PC-3 (cell line): ENCODE data around the gene MISP. TPM values are rescaled to one million over a fixed set of nuclear protein-coding genes. Genes with fewer than 3 reads are reported as not detected.
"Not testable (repeated sequence)": the region's sequence is repeated elsewhere in the genome, so short reads cannot be mapped to it uniquely, and the experiment has no call there.

Source experiments
- ATAC-seq: fragments of 200-7000 bp; cut with Tn5 transposase; 2 replicates; pipeline ENCODE4 v1.9.1; 2020; ENCODE audit warnings: mild to moderate bottlenecking, moderate library complexity
- BruUV-seq: library from RNA; stranded (reverse); fragments of 400-500 nt; replicated peaks from 2 replicates; lab custom pipeline; 2021; lab: Mats Ljungman, UMichigan
- CTCF ChIA-PET: fragments of 300-600 bp; sonication (Branson Sonifier 250); formaldehyde crosslinking; loops from one replicate; lab custom pipeline; 2022; ENCODE audit warnings: antibody characterized with exemption; lab: Charles Lee
- POLR2A ChIA-PET: fragments of 300-600 bp; sonication (Branson Sonifier 250); formaldehyde crosslinking; loops from one replicate; lab custom pipeline; 2022; ENCODE audit warnings: antibody characterized with exemption; ENCODE audit not compliant: unreplicated experiment; lab: Charles Lee
- DNase-seq: peaks from one replicate; pipeline ENCODE4 v3.0.0-alpha.2; 2015
- H2AFZ ChIP-seq: fragments of 300-600 bp; sonication (generic); 2 replicates; pipeline ENCODE4 v1.6.0; 2016; ENCODE audit warnings: antibody characterized with exemption, low read length
- H3F3A ChIP-seq: fragments of 300-600 bp; sonication (generic); one replicate; pipeline ENCODE4 v1.6.0; 2017; ENCODE audit warnings: antibody characterized with exemption, low read length, control low read depth, mild to moderate bottlenecking; ENCODE audit not compliant: unreplicated experiment
- H3K27ac ChIP-seq: fragments of 300-600 bp; sonication (generic); 2 replicates; pipeline ENCODE4 v1.5.1; 2016; ENCODE audit warnings: mild to moderate bottlenecking, low read length
- H3K27me3 ChIP-seq: fragments of 300-600 bp; sonication (generic); 2 replicates; pipeline ENCODE4 v1.6.1; 2016; ENCODE audit warnings: low read length, mixed read lengths
- H3K36me3 ChIP-seq: fragments of 300-600 bp; sonication (generic); 2 replicates; pipeline ENCODE4 v1.6.1; 2016; ENCODE audit warnings: low read depth, mixed run types, low read length, mixed read lengths
- H3K4me1 ChIP-seq: fragments of 300-600 bp; sonication (generic); 2 replicates; pipeline ENCODE4 v1.5.1; 2016; ENCODE audit warnings: low read length; ENCODE audit not compliant: insufficient read depth
- H3K4me2 ChIP-seq: fragments of 300-600 bp; sonication (generic); 2 replicates; pipeline ENCODE4 v1.6.0; 2016; ENCODE audit warnings: low read length
- H3K4me3 ChIP-seq: fragments of 300-600 bp; sonication (generic); 2 replicates; pipeline ENCODE4 v1.5.1; 2016; ENCODE audit warnings: mild to moderate bottlenecking, low read length, mixed read lengths
- H3K79me2 ChIP-seq: fragments of 300-600 bp; sonication (generic); 2 replicates; pipeline ENCODE4 v1.6.1; 2017; ENCODE audit warnings: low read length, mixed read lengths
- H3K9ac ChIP-seq: fragments of 300-600 bp; sonication (generic); 2 replicates; pipeline ENCODE4 v1.6.0; 2016; ENCODE audit warnings: mild to moderate bottlenecking, low read length
- H3K9me2 ChIP-seq: fragments of 300-600 bp; sonication (generic); replicated peaks from 2 replicates; pipeline ENCODE4 v1.6.1; 2016; ENCODE audit warnings: mixed run types, low read length, mixed read lengths
- H3K9me3 ChIP-seq: fragments of 300-600 bp; sonication (generic); 2 replicates; pipeline ENCODE4 v1.6.1; 2016; ENCODE audit warnings: low read length, mixed read lengths
- H4K20me1 ChIP-seq: fragments of 300-600 bp; sonication (generic); 2 replicates; pipeline ENCODE4 v1.6.1; 2016; ENCODE audit warnings: low read length, mixed read lengths
- EZH2 ChIP-seq: fragments of 300-600 bp; sonication (generic); IDR thresholded peaks from one replicate; pipeline ENCODE4 v1.6.1; 2017; ENCODE audit warnings: antibody characterized with exemption, mild to moderate bottlenecking, low read length; ENCODE audit not compliant: unreplicated experiment
- EZH2phosphoT487 ChIP-seq: fragments of 300-600 bp; sonication (generic); IDR thresholded peaks from 2 replicates; pipeline ENCODE4 v1.6.1; 2018; ENCODE audit warnings: mild to moderate bottlenecking, antibody characterized with exemption, low read length, borderline replicate concordance
- intact Hi-C: fragments of 100-400 bp; cut with micrococcal nuclease; formaldehyde crosslinking; loops from 2 replicates; pipeline ENCODE4 v1.9.0; 2023
- total RNA-seq: library from RNA; depleted of rRNA; stranded (reverse); fragments of >200 nt; gene quantifications from 2 replicates; pipeline ENCODE4 v1.2.3, GENCODE V29; 2014
- TF ChIP-seq, protein P1 (sequence below): fragments of 300-600 bp; sonication (generic); conservative IDR thresholded peaks from 2 replicates; pipeline ENCODE4 v1.5.1; 2017; ENCODE audit warnings: antibody characterized with exemption, low read depth, mild to moderate bottlenecking, low read length

Gene MISP
- total RNA-seq, 1 experiment from 2014 or later: 115 TPM

DNA sequence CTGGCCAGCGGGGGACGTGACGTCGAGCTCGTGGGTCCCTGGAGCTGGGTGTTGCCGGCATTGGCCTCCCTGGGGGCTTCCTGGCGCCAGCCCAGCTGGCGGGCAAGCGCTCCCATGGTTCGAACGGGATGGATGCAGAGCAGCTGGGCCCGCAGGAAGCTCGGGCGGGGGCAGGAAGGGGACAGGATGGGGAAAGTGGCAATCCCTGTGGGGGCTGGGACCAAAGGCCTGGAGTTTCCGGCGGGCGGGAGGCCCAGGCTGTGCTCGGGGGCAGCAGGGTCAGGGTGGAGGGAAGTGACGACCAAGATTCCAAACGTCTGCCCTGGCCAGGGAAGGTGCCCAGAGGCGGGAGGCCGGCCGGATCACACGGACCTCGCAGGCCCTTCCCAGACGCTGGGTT, 22.9 kb upstream of the MISP start:
- Histone ChIP-seq H2AFZ (no peak overlapping the region), H3F3A (no peaks in the 10 kb centered on the region), H3K79me2 (no peaks in the 10 kb centered on the region), H3K4me3 (no peak overlapping the region), H3K27me3 (no peaks in the 10 kb centered on the region), H3K9me2 (no peaks in the 10 kb centered on the region), H3K9me3 (no peaks in the 10 kb centered on the region), H3K4me2 (no peak overlapping the region), H3K9ac (no peak overlapping the region), H4K20me1 (no peaks in the 10 kb centered on the region), H3K36me3 (no peaks in the 10 kb centered on the region), H3K27ac (no peak overlapping the region), H3K4me1 (no peaks in the 10 kb centered on the region)
- no TSS peak for BruUV-seq
- no peak for ATAC-seq
- ChIA-PET POLR2A (no interaction called here), CTCF (no interaction called here)
- intact Hi-C loops: no loop called here
- TF ChIP-seq EZH2 (no peak), EZH2phosphoT487 (no peak)
- TF ChIP-seq, protein P1, sequence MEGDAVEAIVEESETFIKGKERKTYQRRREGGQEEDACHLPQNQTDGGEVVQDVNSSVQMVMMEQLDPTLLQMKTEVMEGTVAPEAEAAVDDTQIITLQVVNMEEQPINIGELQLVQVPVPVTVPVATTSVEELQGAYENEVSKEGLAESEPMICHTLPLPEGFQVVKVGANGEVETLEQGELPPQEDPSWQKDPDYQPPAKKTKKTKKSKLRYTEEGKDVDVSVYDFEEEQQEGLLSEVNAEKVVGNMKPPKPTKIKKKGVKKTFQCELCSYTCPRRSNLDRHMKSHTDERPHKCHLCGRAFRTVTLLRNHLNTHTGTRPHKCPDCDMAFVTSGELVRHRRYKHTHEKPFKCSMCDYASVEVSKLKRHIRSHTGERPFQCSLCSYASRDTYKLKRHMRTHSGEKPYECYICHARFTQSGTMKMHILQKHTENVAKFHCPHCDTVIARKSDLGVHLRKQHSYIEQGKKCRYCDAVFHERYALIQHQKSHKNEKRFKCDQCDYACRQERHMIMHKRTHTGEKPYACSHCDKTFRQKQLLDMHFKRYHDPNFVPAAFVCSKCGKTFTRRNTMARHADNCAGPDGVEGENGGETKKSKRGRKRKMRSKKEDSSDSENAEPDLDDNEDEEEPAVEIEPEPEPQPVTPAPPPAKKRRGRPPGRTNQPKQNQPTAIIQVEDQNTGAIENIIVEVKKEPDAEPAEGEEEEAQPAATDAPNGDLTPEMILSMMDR: no peak
- DNase-seq: no peak

DNA sequence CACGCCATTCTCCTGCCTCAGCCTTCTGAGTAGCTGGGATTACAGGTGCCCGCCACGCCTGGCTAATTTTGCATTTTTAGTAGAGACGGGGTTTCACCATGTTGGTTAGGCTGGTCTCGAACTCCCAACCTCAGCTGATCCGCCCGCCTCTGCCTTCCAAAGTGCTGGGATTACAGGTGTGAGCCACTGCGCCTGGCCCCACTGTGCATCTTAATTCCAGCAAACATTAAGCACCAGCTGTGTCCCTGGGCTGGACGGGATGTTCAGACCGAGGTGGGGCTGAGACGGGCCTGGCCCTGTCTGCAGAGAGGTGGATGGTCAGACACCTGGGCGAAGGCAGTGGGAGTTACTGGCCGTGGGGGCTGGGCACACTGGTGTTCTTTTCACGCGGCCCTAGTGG, 21.3 kb upstream of the MISP start:
- H3K9me2 ChIP-seq, CTCF ChIA-PET, H3K27ac ChIP-seq, H3K79me2 ChIP-seq, H3F3A ChIP-seq, H2AFZ ChIP-seq, POLR2A ChIA-PET, H3K4me3 ChIP-seq, H3K9ac ChIP-seq, intact Hi-C loops, ATAC-seq, DNase-seq, H3K9me3 ChIP-seq, H4K20me1 ChIP-seq, BruUV-seq, H3K4me1 ChIP-seq, H3K36me3 ChIP-seq, H3K4me2 ChIP-seq, H3K27me3 ChIP-seq: not testable (repeated sequence)

DNA sequence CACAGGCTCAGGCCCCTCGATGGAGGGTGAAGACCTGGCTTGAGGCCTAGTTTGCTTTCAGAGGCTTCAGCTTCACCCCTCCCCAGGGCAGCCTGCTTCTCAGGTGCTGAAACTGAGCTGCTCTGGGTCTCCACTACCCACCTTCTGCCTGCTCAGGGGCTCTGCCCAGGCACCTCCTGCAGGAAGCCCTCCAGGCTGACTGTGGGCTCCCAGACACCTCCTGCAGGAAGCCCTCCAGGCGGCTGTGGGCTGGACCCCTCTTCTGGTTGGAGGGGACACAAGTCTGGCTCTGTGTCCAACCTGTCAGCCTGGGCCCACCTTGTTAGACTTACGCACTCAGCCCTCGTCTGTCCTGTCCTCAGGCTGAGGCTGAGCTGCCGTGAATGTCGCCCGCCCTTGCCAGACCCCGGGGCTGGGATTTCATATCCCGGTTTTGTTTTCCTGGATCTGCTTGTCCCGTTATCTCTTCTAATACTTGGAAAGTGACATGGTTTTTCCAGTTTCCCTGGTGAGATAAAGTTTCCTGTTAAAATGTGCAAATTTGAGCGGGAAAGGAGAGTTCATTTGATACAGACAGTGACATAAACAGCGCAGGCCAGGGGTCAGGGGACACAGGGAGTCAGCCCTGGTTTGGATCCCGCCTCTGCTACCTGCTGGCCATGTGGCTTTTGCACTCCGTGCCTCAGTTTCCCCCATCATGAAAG, 20.8 kb upstream of the MISP start:
- BruUV-seq: no TSS peak
- no peak for ATAC-seq

More for the DNA sequence above, 20.8 kb upstream of the MISP start:
- no peaks in the 10 kb centered on the region for H3K9me2 ChIP-seq
- H3K4me1 ChIP-seq: no peaks in the 10 kb centered on the region
- no peak for DNase-seq
- ChIA-PET CTCF (no interaction called here), POLR2A (interaction anchor here (0.6 kb wide), 1 partner anchor 29 kb away, joined by 4 read pairs; no protein-coding TSS in a partner anchor)
- H2AFZ ChIP-seq: no peak overlapping the region
- H3F3A ChIP-seq: no peaks in the 10 kb centered on the region
- H3K36me3 ChIP-seq: no peaks in the 10 kb centered on the region
- H3K9me3 ChIP-seq: no peaks in the 10 kb centered on the region
- H3K9ac ChIP-seq: no peak overlapping the region
- no peaks in the 10 kb centered on the region for H3K79me2 ChIP-seq
- TF ChIP-seq EZH2 (no peak), EZH2phosphoT487 (no peak)
- TF ChIP-seq, protein P1: no peak
- H3K4me3 ChIP-seq: no peak overlapping the region
- H3K4me2 ChIP-seq: no peak overlapping the region
- H4K20me1 ChIP-seq: no peaks in the 10 kb centered on the region
- no peaks in the 10 kb centered on the region for H3K27me3 ChIP-seq
- H3K27ac ChIP-seq: no peak overlapping the region
- intact Hi-C loops: loop anchor here (5.0 kb wide), 1 partner anchor 143 kb away; the partner anchor contains the start of gene HCN2
